GM12878 (cell line): ENCODE measurements around the gene FCHSD2.

Experiments used
- GABPA ChIP-seq: IDR thresholded peaks from 2 replicates; pipeline ENCODE4 v1.6.1; 2014; ENCODE audit warnings: antibody characterized with exemption, low read depth, mild to moderate bottlenecking, inconsistent platforms
- POLR2A ChIP-seq: IDR thresholded peaks from 2 replicates; pipeline ENCODE4 v1.6.1; 2011; ENCODE audit warnings: low read depth, mild to moderate bottlenecking, low read length
- POLR2AphosphoS5 ChIP-seq: IDR thresholded peaks from 2 replicates; pipeline ENCODE4 v1.6.1; 2011; ENCODE audit warnings: mild to moderate bottlenecking, low read length, inconsistent platforms
- RAD21 ChIP-seq: IDR thresholded peaks from 2 replicates; pipeline ENCODE4 v1.6.1; 2011; ENCODE audit warnings: mild to moderate bottlenecking, low read depth, low read length, moderate library complexity; ENCODE audit not compliant: insufficient read depth
- SPI1 ChIP-seq: IDR thresholded peaks from 2 replicates; pipeline ENCODE4 v1.6.1; 2011; ENCODE audit warnings: low read depth, mild to moderate bottlenecking, low read length, moderate library complexity, borderline replicate concordance; ENCODE audit not compliant: insufficient read depth
- ZBED1 ChIP-seq: IDR thresholded peaks from 2 replicates; pipeline ENCODE4 v1.6.1; 2016; ENCODE audit warnings: borderline replicate concordance
- ZSCAN29 ChIP-seq: fragments of 450-650 bp; IDR thresholded peaks from 2 replicates; pipeline ENCODE4 v1.6.1; 2017; ENCODE audit warnings: mild to moderate bottlenecking, moderate library complexity
- TF ChIP-seq, protein P1 (sequence below): IDR thresholded peaks from 2 replicates; pipeline ENCODE4 v1.6.1; 2012; ENCODE audit warnings: mild to moderate bottlenecking, low read depth, low read length
- TF ChIP-seq, protein P2 (sequence below): fragments of 450-650 bp; formaldehyde crosslinking; IDR thresholded peaks from 2 replicates; pipeline ENCODE4 v1.4.0; 2020; ENCODE audit warnings: mild to moderate bottlenecking, moderate library complexity
- TF ChIP-seq, protein P3 (sequence below): IDR thresholded peaks from 2 replicates; pipeline ENCODE4 v1.6.1; 2012; ENCODE audit warnings: low read length, inconsistent platforms
- TF ChIP-seq, protein P4 (sequence below): IDR thresholded peaks from 2 replicates; pipeline ENCODE4 v1.6.1; 2011; ENCODE audit warnings: borderline replicate concordance, low read depth, mild to moderate bottlenecking, moderate library complexity, mixed read lengths, low read length; ENCODE audit not compliant: insufficient read depth; ENCODE audit errors: extremely low read length
- TF ChIP-seq, protein P5 (sequence below): IDR thresholded peaks from 2 replicates; pipeline ENCODE4 v1.6.1; 2011; ENCODE audit warnings: low read depth, mild to moderate bottlenecking, low read length, moderate library complexity, borderline replicate concordance; ENCODE audit errors: extremely low read depth
- TF ChIP-seq, protein P6 (sequence below): IDR thresholded peaks from 2 replicates; pipeline ENCODE4 v1.6.1; 2011; ENCODE audit warnings: low read depth, low read length, improper control_type of control experiment, borderline replicate concordance
- TF ChIP-seq, protein P7 (sequence below), 3 experiments: IDR thresholded peaks in 2 of 3; conservative IDR thresholded peaks in 1 of 3; 2 replicates each; pipeline ENCODE4 v1.5.1; 2011; ENCODE audit warnings: low read depth in 3 of 3, low read length in 3 of 3, mild to moderate bottlenecking in 3 of 3, control low read depth in 2 of 3, moderate library complexity in 2 of 3, inconsistent platforms in 1 of 3, mixed read lengths in 1 of 3; ENCODE audit not compliant: control insufficient read depth in 2 of 3, insufficient read depth in 1 of 3; ENCODE audit errors: extremely low read depth in 1 of 3

DNA sequence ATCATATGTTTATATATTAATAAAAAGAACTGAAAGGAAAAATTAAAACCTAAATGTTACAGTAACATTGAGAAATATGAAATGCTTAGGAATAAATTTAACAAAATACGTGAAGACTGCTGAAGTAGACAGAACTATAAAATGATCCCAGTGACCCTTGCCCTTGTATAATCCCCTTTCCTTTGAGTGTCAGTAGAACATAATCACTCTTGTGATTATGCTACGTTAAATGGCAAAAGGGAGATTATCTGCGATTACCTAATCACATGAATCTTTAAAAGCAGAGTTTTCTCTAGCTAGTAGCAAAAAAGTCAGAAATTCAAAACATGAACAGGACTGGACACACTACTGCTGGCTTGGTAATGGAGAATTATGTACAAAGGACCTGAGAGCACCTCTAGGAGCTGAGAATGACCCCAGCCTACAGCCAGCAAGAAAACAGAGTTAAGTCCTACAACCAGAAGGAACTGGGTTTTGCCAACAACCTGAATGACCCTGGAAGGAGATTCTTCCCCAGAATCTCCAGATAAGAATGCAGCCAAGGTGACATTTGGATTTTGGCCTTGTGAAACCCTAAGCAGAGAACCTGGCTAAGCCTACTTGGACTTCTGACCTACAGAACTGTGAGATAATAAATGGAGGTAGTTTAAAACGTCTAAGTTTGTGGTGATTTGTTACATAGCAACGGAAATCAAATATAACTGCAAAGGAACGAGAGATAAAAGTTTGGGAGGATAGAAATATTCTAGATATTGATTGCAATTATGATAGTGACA is 170.7 kb downstream of the FCHSD2 start:
- TF ChIP-seq, protein P1, sequence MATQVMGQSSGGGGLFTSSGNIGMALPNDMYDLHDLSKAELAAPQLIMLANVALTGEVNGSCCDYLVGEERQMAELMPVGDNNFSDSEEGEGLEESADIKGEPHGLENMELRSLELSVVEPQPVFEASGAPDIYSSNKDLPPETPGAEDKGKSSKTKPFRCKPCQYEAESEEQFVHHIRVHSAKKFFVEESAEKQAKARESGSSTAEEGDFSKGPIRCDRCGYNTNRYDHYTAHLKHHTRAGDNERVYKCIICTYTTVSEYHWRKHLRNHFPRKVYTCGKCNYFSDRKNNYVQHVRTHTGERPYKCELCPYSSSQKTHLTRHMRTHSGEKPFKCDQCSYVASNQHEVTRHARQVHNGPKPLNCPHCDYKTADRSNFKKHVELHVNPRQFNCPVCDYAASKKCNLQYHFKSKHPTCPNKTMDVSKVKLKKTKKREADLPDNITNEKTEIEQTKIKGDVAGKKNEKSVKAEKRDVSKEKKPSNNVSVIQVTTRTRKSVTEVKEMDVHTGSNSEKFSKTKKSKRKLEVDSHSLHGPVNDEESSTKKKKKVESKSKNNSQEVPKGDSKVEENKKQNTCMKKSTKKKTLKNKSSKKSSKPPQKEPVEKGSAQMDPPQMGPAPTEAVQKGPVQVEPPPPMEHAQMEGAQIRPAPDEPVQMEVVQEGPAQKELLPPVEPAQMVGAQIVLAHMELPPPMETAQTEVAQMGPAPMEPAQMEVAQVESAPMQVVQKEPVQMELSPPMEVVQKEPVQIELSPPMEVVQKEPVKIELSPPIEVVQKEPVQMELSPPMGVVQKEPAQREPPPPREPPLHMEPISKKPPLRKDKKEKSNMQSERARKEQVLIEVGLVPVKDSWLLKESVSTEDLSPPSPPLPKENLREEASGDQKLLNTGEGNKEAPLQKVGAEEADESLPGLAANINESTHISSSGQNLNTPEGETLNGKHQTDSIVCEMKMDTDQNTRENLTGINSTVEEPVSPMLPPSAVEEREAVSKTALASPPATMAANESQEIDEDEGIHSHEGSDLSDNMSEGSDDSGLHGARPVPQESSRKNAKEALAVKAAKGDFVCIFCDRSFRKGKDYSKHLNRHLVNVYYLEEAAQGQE, result no peak
- no peak for TF ChIP-seq SPI1
- TF ChIP-seq, protein P2, sequence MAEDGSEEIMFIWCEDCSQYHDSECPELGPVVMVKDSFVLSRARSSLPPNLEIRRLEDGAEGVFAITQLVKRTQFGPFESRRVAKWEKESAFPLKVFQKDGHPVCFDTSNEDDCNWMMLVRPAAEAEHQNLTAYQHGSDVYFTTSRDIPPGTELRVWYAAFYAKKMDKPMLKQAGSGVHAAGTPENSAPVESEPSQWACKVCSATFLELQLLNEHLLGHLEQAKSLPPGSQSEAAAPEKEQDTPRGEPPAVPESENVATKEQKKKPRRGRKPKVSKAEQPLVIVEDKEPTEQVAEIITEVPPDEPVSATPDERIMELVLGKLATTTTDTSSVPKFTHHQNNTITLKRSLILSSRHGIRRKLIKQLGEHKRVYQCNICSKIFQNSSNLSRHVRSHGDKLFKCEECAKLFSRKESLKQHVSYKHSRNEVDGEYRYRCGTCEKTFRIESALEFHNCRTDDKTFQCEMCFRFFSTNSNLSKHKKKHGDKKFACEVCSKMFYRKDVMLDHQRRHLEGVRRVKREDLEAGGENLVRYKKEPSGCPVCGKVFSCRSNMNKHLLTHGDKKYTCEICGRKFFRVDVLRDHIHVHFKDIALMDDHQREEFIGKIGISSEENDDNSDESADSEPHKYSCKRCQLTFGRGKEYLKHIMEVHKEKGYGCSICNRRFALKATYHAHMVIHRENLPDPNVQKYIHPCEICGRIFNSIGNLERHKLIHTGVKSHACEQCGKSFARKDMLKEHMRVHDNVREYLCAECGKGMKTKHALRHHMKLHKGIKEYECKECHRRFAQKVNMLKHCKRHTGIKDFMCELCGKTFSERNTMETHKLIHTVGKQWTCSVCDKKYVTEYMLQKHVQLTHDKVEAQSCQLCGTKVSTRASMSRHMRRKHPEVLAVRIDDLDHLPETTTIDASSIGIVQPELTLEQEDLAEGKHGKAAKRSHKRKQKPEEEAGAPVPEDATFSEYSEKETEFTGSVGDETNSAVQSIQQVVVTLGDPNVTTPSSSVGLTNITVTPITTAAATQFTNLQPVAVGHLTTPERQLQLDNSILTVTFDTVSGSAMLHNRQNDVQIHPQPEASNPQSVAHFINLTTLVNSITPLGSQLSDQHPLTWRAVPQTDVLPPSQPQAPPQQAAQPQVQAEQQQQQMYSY, result no peak
- TF ChIP-seq, protein P3, sequence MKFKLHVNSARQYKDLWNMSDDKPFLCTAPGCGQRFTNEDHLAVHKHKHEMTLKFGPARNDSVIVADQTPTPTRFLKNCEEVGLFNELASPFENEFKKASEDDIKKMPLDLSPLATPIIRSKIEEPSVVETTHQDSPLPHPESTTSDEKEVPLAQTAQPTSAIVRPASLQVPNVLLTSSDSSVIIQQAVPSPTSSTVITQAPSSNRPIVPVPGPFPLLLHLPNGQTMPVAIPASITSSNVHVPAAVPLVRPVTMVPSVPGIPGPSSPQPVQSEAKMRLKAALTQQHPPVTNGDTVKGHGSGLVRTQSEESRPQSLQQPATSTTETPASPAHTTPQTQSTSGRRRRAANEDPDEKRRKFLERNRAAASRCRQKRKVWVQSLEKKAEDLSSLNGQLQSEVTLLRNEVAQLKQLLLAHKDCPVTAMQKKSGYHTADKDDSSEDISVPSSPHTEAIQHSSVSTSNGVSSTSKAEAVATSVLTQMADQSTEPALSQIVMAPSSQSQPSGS, result no peak
- TF ChIP-seq, protein P4, sequence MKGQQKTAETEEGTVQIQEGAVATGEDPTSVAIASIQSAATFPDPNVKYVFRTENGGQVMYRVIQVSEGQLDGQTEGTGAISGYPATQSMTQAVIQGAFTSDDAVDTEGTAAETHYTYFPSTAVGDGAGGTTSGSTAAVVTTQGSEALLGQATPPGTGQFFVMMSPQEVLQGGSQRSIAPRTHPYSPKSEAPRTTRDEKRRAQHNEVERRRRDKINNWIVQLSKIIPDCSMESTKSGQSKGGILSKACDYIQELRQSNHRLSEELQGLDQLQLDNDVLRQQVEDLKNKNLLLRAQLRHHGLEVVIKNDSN, result no peak
- no peak for TF ChIP-seq POLR2AphosphoS5
- TF ChIP-seq, protein P5, sequence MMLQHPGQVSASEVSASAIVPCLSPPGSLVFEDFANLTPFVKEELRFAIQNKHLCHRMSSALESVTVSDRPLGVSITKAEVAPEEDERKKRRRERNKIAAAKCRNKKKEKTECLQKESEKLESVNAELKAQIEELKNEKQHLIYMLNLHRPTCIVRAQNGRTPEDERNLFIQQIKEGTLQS, result no peak
- no peak for TF ChIP-seq RAD21
- TF ChIP-seq GABPA, result no peak
- no peak for TF ChIP-seq ZSCAN29
- no peak for TF ChIP-seq ZBED1
- TF ChIP-seq, protein P6, sequence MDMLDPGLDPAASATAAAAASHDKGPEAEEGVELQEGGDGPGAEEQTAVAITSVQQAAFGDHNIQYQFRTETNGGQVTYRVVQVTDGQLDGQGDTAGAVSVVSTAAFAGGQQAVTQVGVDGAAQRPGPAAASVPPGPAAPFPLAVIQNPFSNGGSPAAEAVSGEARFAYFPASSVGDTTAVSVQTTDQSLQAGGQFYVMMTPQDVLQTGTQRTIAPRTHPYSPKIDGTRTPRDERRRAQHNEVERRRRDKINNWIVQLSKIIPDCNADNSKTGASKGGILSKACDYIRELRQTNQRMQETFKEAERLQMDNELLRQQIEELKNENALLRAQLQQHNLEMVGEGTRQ, result no peak
- TF ChIP-seq POLR2A, result no peak
- TF ChIP-seq, protein P7, sequence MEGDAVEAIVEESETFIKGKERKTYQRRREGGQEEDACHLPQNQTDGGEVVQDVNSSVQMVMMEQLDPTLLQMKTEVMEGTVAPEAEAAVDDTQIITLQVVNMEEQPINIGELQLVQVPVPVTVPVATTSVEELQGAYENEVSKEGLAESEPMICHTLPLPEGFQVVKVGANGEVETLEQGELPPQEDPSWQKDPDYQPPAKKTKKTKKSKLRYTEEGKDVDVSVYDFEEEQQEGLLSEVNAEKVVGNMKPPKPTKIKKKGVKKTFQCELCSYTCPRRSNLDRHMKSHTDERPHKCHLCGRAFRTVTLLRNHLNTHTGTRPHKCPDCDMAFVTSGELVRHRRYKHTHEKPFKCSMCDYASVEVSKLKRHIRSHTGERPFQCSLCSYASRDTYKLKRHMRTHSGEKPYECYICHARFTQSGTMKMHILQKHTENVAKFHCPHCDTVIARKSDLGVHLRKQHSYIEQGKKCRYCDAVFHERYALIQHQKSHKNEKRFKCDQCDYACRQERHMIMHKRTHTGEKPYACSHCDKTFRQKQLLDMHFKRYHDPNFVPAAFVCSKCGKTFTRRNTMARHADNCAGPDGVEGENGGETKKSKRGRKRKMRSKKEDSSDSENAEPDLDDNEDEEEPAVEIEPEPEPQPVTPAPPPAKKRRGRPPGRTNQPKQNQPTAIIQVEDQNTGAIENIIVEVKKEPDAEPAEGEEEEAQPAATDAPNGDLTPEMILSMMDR (IDR thresholded peaks at IDR 0.05 in 2 of 3, conservative IDR thresholded peaks at IDR 0.05 in 1 of 3; ENCODE audit: control insufficient read depth in 2 of 3, extremely low read depth in 1 of 3, insufficient read depth in 1 of 3, low read depth in 3 of 3, low read length in 3 of 3), result no peak
